Neural cell (in vitro differentiated cells): ENCODE data around the gene TRIM63. TPM values are rescaled to one million over a fixed set of nuclear protein-coding genes. Genes with fewer than 3 reads are reported as not detected.

ENCODE experiments used
- H2AFZ ChIP-seq: fragments of 200-600, 300-800 bp; sonication (generic), shearing (Covaris generic); 2 replicates; pipeline ENCODE4 v1.6.0; 2014; ENCODE audit warnings: low read depth, mild to moderate bottlenecking, antibody characterized with exemption, low read length, moderate library complexity
- H3F3A ChIP-seq: fragments of 200-600 bp; shearing (Covaris generic); 2 replicates; pipeline ENCODE4 v1.6.1; 2016; ENCODE audit warnings: mild to moderate bottlenecking, moderate library complexity, mixed read lengths, antibody characterized with exemption, low read length; ENCODE audit not compliant: insufficient read depth, poor library complexity, severe bottlenecking
- H3K27ac ChIP-seq: fragments of 200-600, 300-800 bp; sonication (generic), shearing (Covaris generic); 2 replicates; pipeline ENCODE4 v1.5.1; 2014; ENCODE audit warnings: mild to moderate bottlenecking, low read length, moderate library complexity
- H3K27me3 ChIP-seq: fragments of 300-800, 200-600 bp; sonication (generic), shearing (Covaris generic); 2 replicates; pipeline ENCODE4 v1.6.0; 2014; ENCODE audit warnings: mild to moderate bottlenecking, low read depth, low read length, moderate library complexity; ENCODE audit not compliant: insufficient read depth
- H3K36me3 ChIP-seq: fragments of 300-800, 200-600 bp; sonication (generic), shearing (Covaris generic); 2 replicates; pipeline ENCODE4 v1.5.1; 2014; ENCODE audit warnings: mild to moderate bottlenecking, antibody characterized with exemption, low read length, moderate library complexity; ENCODE audit not compliant: insufficient read depth
- H3K4me2 ChIP-seq: fragments of 300-800, 200-600 bp; sonication (generic), shearing (Covaris generic); 2 replicates; pipeline ENCODE4 v1.6.0; 2014; ENCODE audit warnings: mild to moderate bottlenecking, low read length
- H3K4me3 ChIP-seq: fragments of 300-800, 200-600 bp; sonication (generic), shearing (Covaris generic); 2 replicates; pipeline ENCODE4 v1.5.1; 2014; ENCODE audit warnings: mild to moderate bottlenecking, low read length, moderate library complexity
- H3K79me2 ChIP-seq: fragments of 200-600 bp; shearing (Covaris generic); replicated peaks from 2 replicates; pipeline ENCODE4 v1.6.0; 2014; ENCODE audit warnings: mild to moderate bottlenecking, low read length, moderate library complexity; ENCODE audit not compliant: insufficient read depth
- H3K9ac ChIP-seq: fragments of 300-800, 200-600 bp; sonication (generic), shearing (Covaris generic); 2 replicates; pipeline ENCODE4 v1.6.1; 2016; ENCODE audit warnings: mild to moderate bottlenecking, low read length, mixed read lengths
- H3K9me2 ChIP-seq: fragments of 200-600 bp; shearing (Covaris generic); 2 replicates; pipeline ENCODE4 v1.6.1; 2016; ENCODE audit warnings: mild to moderate bottlenecking, low read length, mixed read lengths; ENCODE audit not compliant: insufficient read depth
- H3K9me3 ChIP-seq: fragments of 200-600, 300-800 bp; sonication (generic), shearing (Covaris generic); 2 replicates; pipeline ENCODE4 v1.6.1; 2016; ENCODE audit warnings: mild to moderate bottlenecking, mixed run types, low read length, moderate library complexity, mixed read lengths
- H4K20me1 ChIP-seq: fragments of 200-600 bp; shearing (Covaris generic); 2 replicates; pipeline ENCODE4 v1.6.1; 2016; ENCODE audit warnings: mild to moderate bottlenecking, mixed run types; ENCODE audit not compliant: insufficient read depth
- CTCF ChIP-seq: fragments of 450-650 bp; IDR thresholded peaks from 2 replicates; pipeline ENCODE4 v1.5.1; 2014; ENCODE audit warnings: antibody characterized with exemption, mild to moderate bottlenecking, moderate library complexity; ENCODE audit not compliant: poor library complexity, severe bottlenecking
- EP300 ChIP-seq: fragments of 450-650 bp; conservative IDR thresholded peaks from 2 replicates; pipeline ENCODE4 v1.6.1; 2014; ENCODE audit warnings: antibody characterized with exemption, mild to moderate bottlenecking, moderate library complexity; ENCODE audit not compliant: poor library complexity, severe bottlenecking
- EZH2 ChIP-seq: fragments of 200-600, 300-800 bp; shearing (Covaris generic), sonication (generic); IDR thresholded peaks from 2 replicates; pipeline ENCODE4 v1.6.1; 2014; ENCODE audit warnings: antibody characterized with exemption, low read length, borderline replicate concordance, mild to moderate bottlenecking; ENCODE audit not compliant: insufficient read depth, poor library complexity, severe bottlenecking
- MXI1 ChIP-seq: fragments of 450-650 bp; conservative IDR thresholded peaks from 2 replicates; pipeline ENCODE4 v1.6.1; 2014; ENCODE audit warnings: antibody characterized with exemption, mild to moderate bottlenecking; ENCODE audit not compliant: poor library complexity, severe bottlenecking
- POLR2AphosphoS5 ChIP-seq: IDR thresholded peaks from 2 replicates; pipeline ENCODE4 v1.6.1; 2012
- RAD21 ChIP-seq: fragments of 450-650 bp; conservative IDR thresholded peaks from 2 replicates; pipeline ENCODE4 v1.6.1; 2014; ENCODE audit warnings: antibody characterized with exemption, mild to moderate bottlenecking, moderate library complexity
- REST ChIP-seq: IDR thresholded peaks from 2 replicates; pipeline ENCODE4 v1.6.1; 2012; ENCODE audit warnings: borderline replicate concordance
- SMC3 ChIP-seq: fragments of 450-650 bp; conservative IDR thresholded peaks from 2 replicates; pipeline ENCODE4 v1.6.1; 2014; ENCODE audit warnings: antibody characterized with exemption, mild to moderate bottlenecking, moderate library complexity; ENCODE audit not compliant: poor library complexity
- TAF1 ChIP-seq: IDR thresholded peaks from 2 replicates; pipeline ENCODE4 v1.6.1; 2012; ENCODE audit warnings: low read depth
- polyA plus RNA-seq: library from polyadenylated mRNA; depleted of rRNA; stranded (reverse); fragments of >200 nt; gene quantifications from 2 replicates; pipeline ENCODE4 v1.2.3, GENCODE V29; 2014

TRIM63 gene
- polyA plus RNA-seq, 1 donor from 2014 or later: not detected

DNA sequence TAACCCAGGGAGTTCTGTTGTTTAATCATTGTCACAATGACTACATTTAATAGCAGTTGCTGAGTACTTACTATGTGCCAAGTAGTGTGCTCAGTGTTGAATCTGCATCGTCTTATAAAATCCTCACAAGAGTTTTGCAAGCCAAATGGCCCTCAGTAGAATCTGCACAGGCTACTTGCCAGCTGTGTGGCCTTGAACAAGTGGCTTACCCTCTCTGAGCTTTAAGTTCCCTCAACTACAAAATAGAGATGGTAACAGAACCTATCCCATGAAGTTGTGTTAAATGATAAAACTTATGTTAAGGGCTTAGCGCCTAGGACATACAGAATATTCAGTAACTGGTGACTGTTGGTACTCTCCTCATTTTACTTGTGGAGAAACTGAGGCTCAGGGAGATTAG, 12.4 kb downstream of the TRIM63 start:
- no peak overlapping the region for H3K9ac ChIP-seq
- no peaks in the 10 kb centered on the region for H3F3A ChIP-seq
- TF ChIP-seq RAD21 (no peak), POLR2AphosphoS5 (no peak), SMC3 (no peak), EP300 (no peak), CTCF (no peak), MXI1 (no peak), EZH2 (no peak), REST (no peak), TAF1 (no peak)
- H3K27me3 ChIP-seq: no peaks in the 10 kb centered on the region
- H3K27ac ChIP-seq: no peak overlapping the region
- H3K9me3 ChIP-seq: no peaks in the 10 kb centered on the region
- no peaks in the 10 kb centered on the region for H4K20me1 ChIP-seq
- H3K9me2 ChIP-seq: no peaks in the 10 kb centered on the region
- no peaks in the 10 kb centered on the region for H3K79me2 ChIP-seq
- no peak overlapping the region for H3K4me2 ChIP-seq
- H2AFZ ChIP-seq: no peak overlapping the region
- no peak overlapping the region for H3K4me3 ChIP-seq
- no peaks in the 10 kb centered on the region for H3K36me3 ChIP-seq

- Histone ChIP-seq H3K9me2 (no peaks in the 10 kb centered on the region), H3K4me3 (no peak overlapping the region), H4K20me1 (no peaks in the 10 kb centered on the region), H2AFZ (no peak overlapping the region), H3K4me2 (no peak overlapping the region), H3K27me3 (peaks cover 3% of the 10 kb centered on the region), H3K9ac (no peak overlapping the region), H3K79me2 (no peaks in the 10 kb centered on the region), H3K9me3 (no peaks in the 10 kb centered on the region), H3K27ac (no peak overlapping the region), H3F3A (no peaks in the 10 kb centered on the region), H3K36me3 (no peaks in the 10 kb centered on the region)
- TF ChIP-seq TAF1: no peak
These were observed 13.5 kb downstream of the TRIM63 start for GRCh38 chr1:26053718-26054560.
